GM06990 (cell line): ENCODE measurements around the gene CGB3.
"Not testable (repeated sequence)": the region's sequence is repeated elsewhere in the genome, so short reads cannot be mapped to it uniquely, and the experiment has no call there.

Experiments
- DNase-seq: peaks from one replicate; pipeline ENCODE4 v3.0.0-alpha.2; 2011; ENCODE audit not compliant: insufficient read length; ENCODE audit errors: extremely low read depth
- H3K27me3 ChIP-seq: replicated peaks from 2 replicates; pipeline ENCODE4 v1.6.0; 2011; ENCODE audit warnings: low read length; ENCODE audit not compliant: control insufficient read depth, insufficient read depth
- H3K36me3 ChIP-seq: 2 replicates; pipeline ENCODE4 v1.5.1; 2011; ENCODE audit warnings: low read length; ENCODE audit not compliant: control insufficient read depth, insufficient read depth
- H3K4me3 ChIP-seq: replicated peaks from 2 replicates; pipeline ENCODE4 v1.5.1; 2011; ENCODE audit warnings: low read depth, mild to moderate bottlenecking, control low read depth, low read length
- CTCF ChIP-seq: IDR thresholded peaks from 2 replicates; pipeline ENCODE4 v1.5.1; 2011; ENCODE audit warnings: low read length, control low read depth, mild to moderate bottlenecking, inconsistent platforms; ENCODE audit not compliant: insufficient read depth, poor library complexity, severe bottlenecking

Gene CGB3

GRCh38 chr19:49042177-49042576 is 18.0 kb upstream of the CGB3 start:
- H3K36me3 ChIP-seq: no peaks in the 10 kb centered on the region

DNA sequence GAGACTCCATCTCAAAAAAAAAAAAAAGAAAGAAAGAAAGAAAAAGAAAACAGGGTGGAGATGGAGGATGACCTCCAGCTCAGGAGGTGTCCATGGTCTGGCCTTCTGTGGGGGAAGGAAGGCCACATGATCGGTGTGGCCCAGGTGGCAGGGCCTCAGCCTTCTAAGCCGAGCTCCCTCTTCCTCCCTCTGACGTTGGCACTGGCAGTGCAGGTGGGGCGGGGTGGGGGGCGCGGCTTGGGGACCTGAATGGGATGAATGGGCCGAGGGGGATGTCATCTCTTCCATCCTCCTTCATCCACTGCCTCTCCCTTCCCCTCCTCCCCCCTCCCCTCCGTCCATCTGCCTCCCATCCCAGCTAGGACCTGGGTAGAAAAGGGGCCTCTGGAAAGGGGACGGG is 15.6 kb upstream of the CGB3 start:
- not testable (repeated sequence) for DNase-seq, H3K27me3 ChIP-seq, H3K36me3 ChIP-seq, H3K4me3 ChIP-seq

More at GRCh38 chr19:49042177-49042576, 18.0 kb upstream of the CGB3 start:
- no peak for DNase-seq
- Histone ChIP-seq H3K27me3 (no peaks in the 10 kb centered on the region), H3K4me3 (no peak overlapping the region)
- no peak for TF ChIP-seq CTCF

- H3K4me3 ChIP-seq, H3K36me3 ChIP-seq, H3K27me3 ChIP-seq, DNase-seq: not testable (repeated sequence)
Measured at GRCh38 chr19:49038557-49039276, 14.6 kb upstream of the CGB3 start.

GRCh38 chr19:49038111-49038510 is 14.0 kb upstream of the CGB3 start:
- H3K27me3 ChIP-seq, H3K4me3 ChIP-seq, H3K36me3 ChIP-seq, DNase-seq: not testable (repeated sequence)

GRCh38 chr19:49036815-49037214 is 12.7 kb upstream of the CGB3 start, which contains the start of gene CGB1:
Gene CGB1 (minus strand): TSS chr19:49036895. CDS start chr19:49036711, 184 bp downstream.
- DNase-seq, H3K36me3 ChIP-seq, H3K27me3 ChIP-seq, H3K4me3 ChIP-seq: not testable (repeated sequence)
- TF ChIP-seq CTCF: peak; percentile 53

- not testable (repeated sequence) for DNase-seq, H3K27me3 ChIP-seq, H3K36me3 ChIP-seq, H3K4me3 ChIP-seq
- TF ChIP-seq CTCF: peak; percentile 36
Measured at GRCh38 chr19:49031642-49032301, 7.6 kb upstream of the CGB3 start, which contains the start of gene CGB2. Gene CGB2 (plus strand): TSS chr19:49031890. CDS start chr19:49032096, 206 bp downstream.

GRCh38 chr19:49030323-49030722 is 6.2 kb upstream of the CGB3 start:
- not testable (repeated sequence) for DNase-seq, H3K36me3 ChIP-seq, H3K27me3 ChIP-seq, H3K4me3 ChIP-seq

DNA sequence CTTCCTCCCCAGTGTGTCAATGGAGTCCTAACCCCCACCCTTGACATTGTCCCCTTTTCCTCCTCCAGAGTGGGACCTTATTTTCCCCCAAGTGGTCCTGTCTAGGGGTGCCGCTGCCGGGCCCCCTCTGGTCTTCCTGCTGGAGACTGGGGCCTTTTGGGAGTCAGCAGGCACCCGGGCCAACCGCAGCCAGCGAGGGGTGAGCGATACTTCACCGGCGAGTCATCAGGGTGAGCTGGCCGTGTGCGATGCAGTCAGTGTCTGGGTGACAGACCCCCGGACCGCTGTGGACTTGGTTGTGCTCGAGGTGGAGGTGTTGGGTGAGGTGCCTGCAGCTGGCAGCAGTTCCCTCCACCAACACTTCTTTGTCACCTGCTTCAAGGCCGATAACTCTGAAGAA is 5.6 kb upstream of the CGB3 start:
- not testable (repeated sequence) for DNase-seq, H3K27me3 ChIP-seq, H3K36me3 ChIP-seq, H3K4me3 ChIP-seq

GRCh38 chr19:49028686-49029085 is 4.6 kb upstream of the CGB3 start:
- not testable (repeated sequence) for H3K4me3 ChIP-seq, H3K27me3 ChIP-seq, DNase-seq, H3K36me3 ChIP-seq

DNA sequence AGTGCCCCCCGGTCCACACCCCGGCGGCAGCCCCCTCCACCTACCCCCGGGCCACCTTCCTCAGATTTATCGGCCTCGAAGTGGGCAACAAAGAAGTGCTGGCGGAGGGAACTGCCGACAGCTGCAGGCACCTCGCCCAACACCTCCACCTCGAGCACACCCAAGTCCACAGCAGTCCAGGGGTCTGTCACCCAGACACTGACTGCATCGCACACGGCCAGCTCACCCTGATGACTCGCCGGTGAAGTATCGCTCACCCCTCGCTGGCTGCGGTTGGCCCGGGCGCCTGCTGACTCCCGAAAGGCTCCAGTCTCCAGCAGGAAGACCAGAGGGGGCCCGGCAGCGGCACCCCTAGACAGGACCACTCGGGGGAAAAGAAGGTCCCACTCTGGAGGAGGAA is 1.5 kb upstream of the CGB3 start:
- not testable (repeated sequence) for H3K36me3 ChIP-seq, H3K27me3 ChIP-seq, DNase-seq, H3K4me3 ChIP-seq

DNA sequence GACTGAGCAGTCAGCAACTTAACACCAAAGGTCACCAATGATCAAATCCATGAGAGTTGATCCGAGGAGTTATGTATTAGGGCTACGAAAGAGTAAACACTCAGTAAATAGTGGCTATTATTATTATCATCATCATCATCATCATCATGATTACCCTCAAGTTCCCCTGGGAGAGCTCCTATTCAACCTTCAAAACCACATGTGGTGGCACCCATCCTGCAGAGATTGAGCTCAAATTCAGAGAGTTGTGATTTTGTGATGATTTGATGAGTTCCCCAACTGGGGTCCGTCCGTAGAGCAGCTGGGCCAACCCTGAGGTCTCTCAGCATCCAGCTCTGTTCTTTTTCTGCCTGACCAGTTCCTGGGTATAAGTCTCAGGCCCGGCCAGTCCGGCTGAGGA is 955 bp upstream of the CGB3 start:
- not testable (repeated sequence) for H3K4me3 ChIP-seq, H3K36me3 ChIP-seq, H3K27me3 ChIP-seq, DNase-seq
